NCI-H146 treated with DMSO at 0.1 percent for 48 hours (cell line): ENCODE data around the gene ATG7.

Experiments used
- DNase-seq: peaks from one replicate; lab custom pipeline; 2025; ENCODE audit not compliant: unreplicated experiment; lab: John Stamatoyannopoulos, UW

ATG7 gene

DNA sequence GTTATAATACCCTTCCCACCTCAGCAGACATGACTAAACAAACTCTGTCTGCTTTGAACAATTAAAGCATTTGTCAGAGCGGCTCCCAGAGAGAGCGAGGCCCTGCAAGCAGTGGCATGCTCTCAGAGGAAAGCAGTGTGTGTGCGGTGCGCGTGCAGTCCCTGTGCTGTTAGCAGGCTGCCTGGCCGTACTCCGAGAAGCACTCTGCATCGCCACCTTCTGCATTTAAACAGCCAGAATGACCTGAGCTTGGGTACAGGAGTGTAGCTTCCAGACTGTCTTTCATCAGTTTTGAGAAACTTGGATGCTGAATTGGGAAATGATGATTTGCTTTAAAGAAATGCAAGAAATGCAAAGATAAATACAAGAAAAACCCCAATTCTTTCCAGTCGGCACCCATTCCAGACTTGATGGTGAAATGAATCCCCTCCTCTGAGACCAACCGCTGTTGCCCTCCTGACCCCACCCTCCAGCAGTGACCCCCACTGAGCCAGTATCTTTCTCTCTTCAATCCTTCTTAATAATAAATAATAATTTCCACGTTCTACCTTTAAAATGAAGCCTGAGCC is 258.0 kb downstream of the ATG7 start:
- DNase-seq = peak; percentile 24

DNA sequence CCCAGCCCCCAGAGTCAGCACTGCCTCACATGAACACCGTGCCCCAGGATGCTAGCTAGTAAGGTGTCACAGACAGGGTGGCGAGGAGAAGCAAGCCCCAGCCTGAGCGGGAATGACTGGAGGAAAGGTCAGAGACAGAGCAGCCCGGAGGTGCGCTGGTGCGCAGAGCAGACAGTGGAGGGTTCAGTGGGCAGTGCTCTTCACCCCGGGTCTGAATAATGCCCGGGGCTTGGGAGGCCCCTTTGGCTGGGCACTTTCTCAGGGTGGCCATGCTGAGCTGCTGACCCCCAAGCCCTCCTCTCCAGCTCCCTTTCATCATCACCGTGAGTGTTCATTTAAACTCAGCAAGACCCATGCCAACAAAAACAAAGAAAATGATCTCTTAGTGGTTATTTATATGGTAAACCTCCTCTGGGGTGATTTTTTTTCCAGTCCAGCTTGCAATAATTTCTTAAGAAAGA is 260.8 kb downstream of the ATG7 start:
- no peak for DNase-seq

- no peak for DNase-seq
Observed at GRCh38 chr3:11534011-11534792, 262.0 kb downstream of the ATG7 start.

DNA sequence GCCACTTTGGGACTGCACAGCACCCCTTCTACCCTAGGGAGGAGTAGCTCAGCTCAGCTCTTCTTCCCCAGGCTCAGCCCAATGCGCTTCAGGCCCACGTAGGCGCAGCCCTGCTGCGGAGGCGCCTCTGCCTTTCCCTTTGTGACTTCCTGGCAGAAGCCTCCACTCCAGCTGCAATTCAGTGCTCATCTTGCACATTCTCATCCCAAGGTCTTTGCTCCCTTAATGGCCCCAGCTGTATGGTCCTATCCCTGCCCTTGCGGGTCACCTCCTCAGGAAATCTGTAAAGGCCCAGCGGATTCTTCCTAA is 262.6 kb downstream of the ATG7 start:
- DNase-seq = no peak

GRCh38 chr3:11535243-11535960 is 263.2 kb downstream of the ATG7 start:
- DNase-seq = no peak

GRCh38 chr3:11536132-11536935 is 264.1 kb downstream of the ATG7 start:
- DNase-seq = no peak

GRCh38 chr3:11536936-11537612 is 264.9 kb downstream of the ATG7 start:
- no peak for DNase-seq

- no peak for DNase-seq
Observed at GRCh38 chr3:11538581-11538980, 266.4 kb downstream of the ATG7 start.

GRCh38 chr3:11539218-11539617 is 267.0 kb downstream of the ATG7 start:
- DNase-seq = peak; percentile 4

DNA sequence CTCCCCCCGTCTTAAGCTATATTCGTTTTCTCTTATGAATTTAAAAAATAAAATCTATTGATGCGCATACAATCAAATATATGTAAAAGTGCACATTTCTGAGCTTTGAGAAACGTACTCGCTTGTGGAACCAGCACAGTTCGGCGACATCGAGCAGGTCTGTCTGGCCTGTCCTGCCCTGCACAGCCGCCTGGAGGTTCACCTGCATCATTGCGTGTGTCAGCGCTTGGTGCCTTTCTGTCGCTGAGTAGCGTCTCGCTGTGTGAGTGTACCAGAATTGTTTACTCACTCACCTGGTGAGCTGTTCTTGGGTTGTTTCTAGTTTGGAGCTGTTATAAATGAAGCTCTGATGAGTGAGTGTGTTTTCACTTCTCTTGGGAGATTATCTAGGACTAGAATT is 267.5 kb downstream of the ATG7 start:
- peak; percentile 78 for DNase-seq

GRCh38 chr3:11541321-11542303 is 269.4 kb downstream of the ATG7 start:
- no peak for DNase-seq

- no peak for DNase-seq
Observed at GRCh38 chr3:11542551-11542950, 270.4 kb downstream of the ATG7 start.

DNA sequence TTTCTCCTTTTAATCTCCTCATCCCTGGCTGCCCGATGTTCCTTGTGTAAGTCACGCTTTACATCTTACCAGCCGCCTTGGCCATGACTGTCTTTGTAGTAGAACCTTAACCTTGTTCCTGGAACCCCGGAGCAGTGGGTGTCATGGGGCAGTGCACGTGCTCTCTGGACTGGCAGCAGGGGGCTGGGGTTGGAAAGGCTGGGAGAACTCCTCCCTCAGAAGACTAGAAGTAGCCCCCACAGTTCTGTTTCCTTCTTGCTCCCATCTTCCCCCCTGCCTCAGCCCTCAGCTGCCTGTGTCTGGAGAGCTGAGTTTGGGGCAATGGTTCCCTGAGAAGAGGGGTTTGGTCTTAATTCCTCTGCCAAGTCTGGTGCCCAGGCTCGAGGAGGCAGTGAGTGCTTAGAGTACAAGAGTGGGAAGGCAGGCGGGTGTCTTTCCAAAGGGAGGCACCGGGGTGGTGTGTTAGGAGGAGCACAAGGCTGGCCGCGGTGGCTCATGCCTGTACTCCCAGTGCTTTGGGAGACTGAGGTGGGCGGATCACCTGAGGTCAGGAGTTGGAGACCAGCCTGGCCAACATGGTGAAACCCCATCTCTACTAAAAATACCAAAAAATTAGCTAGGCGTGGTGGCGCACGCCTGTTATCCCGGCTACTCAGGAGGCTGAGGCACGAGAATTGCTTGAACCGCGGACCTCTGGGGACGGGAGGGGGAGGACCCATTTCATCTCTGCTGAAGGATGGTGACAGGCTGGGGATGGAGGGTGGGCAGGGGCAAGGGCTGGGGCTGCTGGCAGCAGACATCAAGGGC is 271.1 kb downstream of the ATG7 start:
- DNase-seq = no peak

- DNase-seq = no peak
Observed at GRCh38 chr3:11543948-11544387, 271.8 kb downstream of the ATG7 start.

GRCh38 chr3:11544412-11545181 is 272.4 kb downstream of the ATG7 start:
- DNase-seq = no peak

- DNase-seq = no peak
Observed at GRCh38 chr3:11545186-11545851, 273.1 kb downstream of the ATG7 start.

GRCh38 chr3:11546657-11547302 is 274.6 kb downstream of the ATG7 start:
- DNase-seq = no peak
